NCI-H1436 treated with DMSO at 0.1 percent for 48 hours (cell line): ENCODE results near the gene AS3MT.
A peak's percentile ranks its signal among the peaks of the same experiment; 100 is the strongest.
"Not testable (repeated sequence)": the region's sequence is repeated elsewhere in the genome, so short reads cannot be mapped to it uniquely, and the experiment has no call there.

ENCODE experiments used
- DNase-seq: peaks from one replicate; lab custom pipeline; 2025; lab: John Stamatoyannopoulos, UW

AS3MT gene

GRCh38 chr10:102869258-102870198 is at the start of gene AS3MT:
Gene AS3MT (plus strand): TSS chr10:102869470. CDS start chr10:102869593, 123 bp downstream.
- DNase-seq: no peak

- not testable (repeated sequence) for DNase-seq
Measured at GRCh38 chr10:102820008-102820407, 49.3 kb upstream of the AS3MT start.

DNA sequence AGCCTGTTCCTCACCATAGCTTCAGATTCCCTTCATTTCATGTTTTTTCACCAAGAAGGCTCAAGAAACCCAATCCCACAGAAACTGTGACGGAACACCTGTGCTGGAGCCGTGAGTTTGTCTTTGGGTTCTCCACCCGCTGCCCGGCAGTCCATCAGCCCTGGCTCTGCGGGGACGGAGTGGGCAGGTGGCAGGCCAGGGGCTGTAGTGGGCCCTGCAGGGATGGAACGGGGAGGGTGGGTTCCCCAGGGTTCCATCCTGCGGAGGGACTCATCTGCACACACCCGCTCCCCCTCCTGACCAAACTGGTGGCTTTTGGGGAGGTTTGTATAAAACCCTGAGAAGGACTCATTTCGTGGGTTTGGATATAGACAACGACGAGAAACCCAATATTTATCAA is 47.0 kb upstream of the AS3MT start:
- no peak for DNase-seq

GRCh38 chr10:102824664-102825063 is 44.6 kb upstream of the AS3MT start:
- no peak for DNase-seq

DNA sequence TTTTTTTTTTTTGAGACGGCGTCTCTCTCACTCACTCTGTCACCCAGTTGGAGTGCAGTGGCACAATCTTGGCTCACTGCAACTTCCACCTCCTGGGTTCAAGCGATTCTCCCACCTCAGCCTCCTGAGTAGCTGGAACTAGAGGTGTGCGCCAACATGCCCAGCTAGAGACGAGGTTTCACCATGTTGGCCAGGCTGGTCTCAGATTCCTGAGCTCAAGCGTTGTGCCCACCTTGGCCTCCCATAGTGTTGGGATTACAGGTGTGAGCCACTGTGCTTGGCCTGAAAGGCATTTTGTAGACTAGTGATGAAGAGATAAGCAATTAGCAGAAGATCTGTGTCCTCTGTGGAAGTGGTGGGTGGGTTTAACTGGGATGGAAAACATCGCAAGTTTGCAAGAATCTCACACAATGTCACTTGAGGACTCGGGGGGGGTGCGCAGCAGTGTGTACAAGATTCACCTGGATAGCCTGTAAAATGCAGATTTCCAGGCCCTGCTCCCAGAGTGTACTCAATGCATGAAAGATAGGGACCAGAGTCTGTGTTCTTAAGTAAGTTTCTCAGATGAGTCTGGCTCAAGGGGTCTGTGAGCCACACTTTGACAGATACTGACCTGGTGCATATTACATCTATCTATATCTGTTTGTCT is 43.0 kb upstream of the AS3MT start:
- DNase-seq: no peak

DNA sequence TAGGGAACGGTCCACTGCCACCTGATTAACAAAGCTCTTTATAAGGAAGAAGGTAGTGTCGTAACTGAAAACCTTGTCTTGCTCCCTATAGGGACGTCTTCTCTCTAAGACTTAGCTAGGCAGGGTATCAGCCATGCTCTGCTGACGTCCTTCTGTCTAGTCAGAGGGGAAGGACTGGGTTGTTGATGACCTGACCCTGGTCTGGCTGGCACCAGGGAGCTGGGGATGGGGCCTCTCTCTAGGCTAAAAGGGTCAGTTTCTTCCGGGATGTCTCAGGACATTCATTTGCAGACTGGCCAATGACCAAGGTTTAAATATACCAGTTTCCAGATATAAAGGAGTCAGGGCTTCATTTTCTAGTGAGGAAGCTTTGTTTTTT is 41.7 kb upstream of the AS3MT start:
- DNase-seq: no peak

DNA sequence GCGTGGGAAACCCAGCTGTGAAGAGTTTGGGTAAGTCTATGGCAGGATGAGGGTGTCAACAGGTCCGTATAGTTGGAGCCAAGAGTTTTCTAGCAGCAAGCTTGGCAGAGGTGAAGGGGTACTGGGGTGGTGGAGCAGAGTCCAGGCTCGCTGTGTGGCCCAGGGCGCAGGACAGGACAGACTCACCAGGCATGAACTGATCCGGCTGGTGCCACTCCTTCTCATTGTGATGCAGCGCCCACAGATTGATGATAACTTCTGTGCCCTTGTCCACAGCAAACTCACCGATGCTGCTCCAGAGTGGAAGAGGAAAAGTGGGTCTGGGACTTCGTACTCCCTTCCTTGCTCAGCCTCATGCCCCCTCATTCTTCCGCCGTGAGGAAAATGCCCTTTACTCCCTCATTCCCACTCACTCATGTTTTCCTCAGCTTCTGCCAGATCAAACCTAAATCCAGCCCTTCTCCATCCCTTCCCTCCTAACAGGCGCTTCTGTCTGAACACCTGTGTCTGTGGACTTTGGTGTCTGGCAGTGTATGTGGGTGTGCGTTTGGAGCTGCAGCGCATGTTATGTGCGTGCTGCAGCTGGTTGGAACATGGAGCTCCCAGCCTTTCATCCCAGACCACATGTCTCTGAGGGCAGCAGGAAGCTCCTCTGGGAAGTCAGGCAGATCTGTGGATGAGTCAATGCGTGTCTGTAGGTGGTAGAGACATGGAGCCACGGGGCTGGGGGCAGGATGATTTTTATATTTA is 37.8 kb upstream of the AS3MT start:
- DNase-seq: no peak

DNA sequence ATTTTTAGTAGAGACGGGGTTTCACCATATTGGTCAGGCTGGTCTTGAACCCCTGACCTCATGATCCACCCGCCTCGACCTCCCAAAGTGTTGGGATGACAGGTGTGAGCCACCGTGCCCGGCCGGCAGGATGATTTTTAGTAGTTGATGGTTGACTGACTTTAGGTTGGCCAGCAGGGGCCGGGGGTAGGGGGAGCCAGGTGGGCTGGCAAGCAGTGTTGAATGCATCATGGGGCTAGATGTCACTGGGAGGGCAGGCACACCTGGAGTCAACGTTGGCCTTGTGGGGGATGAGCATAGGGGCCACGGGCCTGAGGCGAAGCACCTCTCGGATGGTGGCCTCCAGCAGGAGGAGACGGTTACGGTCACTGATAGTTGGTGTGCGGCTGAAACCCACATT is 37.0 kb upstream of the AS3MT start:
- no peak for DNase-seq

- DNase-seq: no peak
Measured at GRCh38 chr10:102832987-102833386, 36.3 kb upstream of the AS3MT start.

GRCh38 chr10:102834143-102834542 is 35.1 kb upstream of the AS3MT start:
- DNase-seq: no peak

DNA sequence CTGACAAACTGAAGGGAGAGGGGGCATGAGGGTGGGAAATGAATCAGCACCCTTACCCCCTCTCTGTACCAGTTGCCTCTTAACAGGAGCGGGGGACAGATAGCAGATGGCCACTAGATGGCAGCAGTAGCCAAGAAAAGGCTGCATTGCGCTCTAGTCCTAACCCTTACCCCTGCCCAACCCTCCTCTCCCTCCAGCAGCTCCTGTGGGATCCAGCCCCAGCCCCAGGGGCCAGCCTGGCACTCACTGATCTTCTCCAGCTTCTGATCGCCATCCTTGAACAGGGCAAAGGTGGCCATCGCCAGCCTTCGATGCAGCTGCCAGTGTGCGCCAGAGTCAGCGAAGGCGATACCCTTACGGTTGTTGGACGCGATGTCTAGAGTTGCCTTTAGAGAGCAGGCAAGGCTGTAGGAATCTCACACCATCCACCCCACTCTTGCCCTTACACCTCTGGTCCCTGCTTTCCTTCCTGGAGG is 34.2 kb upstream of the AS3MT start:
- peak; percentile 33 for DNase-seq

GRCh38 chr10:102837230-102837721 is 32.0 kb upstream of the AS3MT start, which contains the start of gene CYP17A1:
Gene CYP17A1 (minus strand): TSS chr10:102837413. CDS start chr10:102837361, 52 bp downstream.
- DNase-seq: no peak

- not testable (repeated sequence) for DNase-seq
Measured at GRCh38 chr10:102838276-102838927, 30.9 kb upstream of the AS3MT start.

- DNase-seq: no peak
Measured at GRCh38 chr10:102841827-102842345, 27.4 kb upstream of the AS3MT start.

- not testable (repeated sequence) for DNase-seq
Measured at GRCh38 chr10:102843139-102843538, 26.1 kb upstream of the AS3MT start.

DNA sequence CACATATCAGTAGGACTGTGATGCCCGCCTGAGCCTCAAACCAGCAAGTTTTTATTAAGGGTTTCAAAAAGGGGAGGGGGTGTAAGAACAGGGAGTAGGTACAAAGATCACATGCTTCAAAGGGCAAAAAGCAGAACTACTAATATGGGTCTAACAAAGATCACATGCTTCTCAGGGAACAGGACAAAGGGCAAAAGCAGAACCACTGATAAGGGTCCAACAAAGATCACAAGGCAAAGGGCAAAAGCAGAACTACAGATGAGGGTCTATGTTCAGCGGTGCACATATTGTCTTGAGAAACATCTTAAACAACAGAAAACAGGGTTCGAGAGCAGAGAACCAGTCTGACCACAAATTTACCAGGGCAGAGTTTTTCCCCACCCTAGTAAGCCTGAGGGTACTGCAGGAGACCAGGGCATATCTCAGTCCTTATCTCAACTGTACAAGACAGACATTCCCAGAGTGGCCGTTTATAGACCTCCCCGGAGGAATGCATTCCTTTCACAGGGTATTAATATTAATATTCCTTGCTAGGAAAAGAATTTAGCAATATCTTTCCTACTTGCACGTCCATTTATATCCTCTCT is 25.0 kb upstream of the AS3MT start:
- not testable (repeated sequence) for DNase-seq

DNA sequence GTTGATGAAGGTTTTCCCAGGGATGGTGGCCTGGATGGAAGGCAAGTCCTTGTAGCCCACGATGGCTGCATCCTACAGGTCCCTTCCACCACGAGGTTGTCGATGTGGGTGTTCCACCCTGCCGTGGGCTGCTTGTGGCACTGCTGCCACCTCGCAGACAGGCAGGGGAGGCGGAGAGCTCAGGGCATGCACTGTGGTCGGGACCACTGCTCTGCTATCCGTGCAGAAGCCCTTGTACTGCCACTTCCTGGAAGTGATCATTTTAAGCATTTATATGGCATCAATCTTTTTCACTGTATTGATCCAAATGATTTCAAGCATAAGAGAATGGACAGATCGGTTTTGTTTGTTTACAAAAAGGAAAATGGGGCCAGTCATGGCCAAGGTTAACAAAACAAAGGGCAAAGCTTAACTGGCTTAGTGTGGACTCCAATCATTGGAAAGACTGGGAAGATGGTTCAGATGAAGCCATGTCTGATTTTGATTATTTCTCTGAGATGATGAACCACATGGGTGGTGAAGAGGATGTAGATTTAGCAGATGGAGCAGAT is 23.8 kb upstream of the AS3MT start:
- DNase-seq: no peak

DNA sequence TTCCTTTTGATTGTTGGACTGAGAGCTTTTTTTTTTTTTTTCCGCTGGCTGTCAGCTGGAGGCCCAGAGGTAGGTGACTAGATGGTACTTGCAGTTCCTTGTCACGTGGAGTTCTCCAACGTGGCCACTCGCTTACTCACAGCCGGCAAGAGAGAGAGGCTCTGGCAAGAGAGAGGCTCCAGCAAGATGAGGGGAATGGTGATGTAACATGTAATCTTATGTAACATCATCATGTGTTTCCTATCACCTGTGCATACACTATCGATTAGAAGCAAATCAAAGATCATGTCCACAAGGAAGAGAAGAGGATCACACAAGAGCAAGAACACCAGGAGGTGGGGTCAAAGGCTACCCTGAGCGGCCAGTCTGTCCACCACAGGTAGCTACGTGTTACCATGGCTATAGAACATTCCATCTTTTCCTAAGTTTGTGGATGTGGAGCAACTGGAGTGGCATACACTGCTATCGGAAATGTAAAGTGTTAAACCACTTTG is 19.2 kb upstream of the AS3MT start:
- no peak for DNase-seq

GRCh38 chr10:102853237-102853636 is 16.0 kb upstream of the AS3MT start:
- not testable (repeated sequence) for DNase-seq

GRCh38 chr10:102855731-102856436 is 13.4 kb upstream of the AS3MT start:
- peak; percentile 39 for DNase-seq
